ENCODE data around the gene NKX2-4. TPM values are rescaled to one million over a fixed set of nuclear protein-coding genes. Genes with fewer than 3 reads are reported as not detected.
"Not testable (repeated sequence)": the region's sequence is repeated elsewhere in the genome, so short reads cannot be mapped to it uniquely, and the experiment has no call there.

The NKX2-4 gene
- not detected for polyA plus RNA-seq

DNA sequence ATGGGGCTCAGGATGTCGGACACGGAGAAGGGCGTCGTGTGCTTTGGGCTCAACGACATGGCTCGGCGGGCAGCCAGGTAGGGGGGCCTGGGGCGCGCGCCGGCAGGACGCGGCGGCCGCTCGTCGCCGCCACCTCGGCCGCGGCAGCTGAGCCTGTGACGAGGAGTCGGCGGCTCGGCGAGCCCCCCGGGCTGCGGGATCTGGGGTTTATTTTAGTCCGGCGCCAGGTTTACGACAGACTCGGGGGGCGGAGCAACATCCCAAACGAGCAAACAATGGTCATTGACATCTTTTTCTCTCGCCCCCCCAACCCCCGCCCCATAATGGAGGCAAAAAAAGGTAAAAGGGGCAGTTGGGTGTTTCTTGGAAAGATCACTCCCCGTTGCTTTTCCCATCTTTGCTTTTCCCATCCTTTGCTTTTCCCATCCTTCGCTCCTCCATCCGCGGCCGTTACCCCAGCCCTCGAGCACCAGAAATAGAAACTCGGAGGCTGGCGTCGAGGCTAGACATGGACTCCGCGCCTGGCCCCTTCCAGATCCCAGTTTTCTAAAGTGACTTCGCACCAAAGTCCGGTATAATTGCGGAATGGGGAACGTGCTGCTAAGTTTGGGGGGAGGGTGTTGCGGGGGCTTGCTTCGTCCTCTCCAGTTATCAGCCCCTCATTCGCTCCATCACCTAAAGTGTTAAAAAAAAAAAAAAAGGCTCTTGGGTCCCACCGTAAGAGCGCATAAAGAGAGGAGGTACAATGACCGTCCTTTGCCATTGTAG is at the start of gene NKX2-4:
TSS of gene NKX2-4 (minus strand) at position 186 of the 768 bp plus-strand sequence. CDS start at position 59, 127 bp downstream.
- 7 to 9% (median 7%) methylated on average over 54 to 57 of the region's 57 CpGs for WGBS, 3 donors
- no peak within 1 kb of the TSS for H3K27ac ChIP-seq (ENCODE audit: low read depth, low read length)

DNA sequence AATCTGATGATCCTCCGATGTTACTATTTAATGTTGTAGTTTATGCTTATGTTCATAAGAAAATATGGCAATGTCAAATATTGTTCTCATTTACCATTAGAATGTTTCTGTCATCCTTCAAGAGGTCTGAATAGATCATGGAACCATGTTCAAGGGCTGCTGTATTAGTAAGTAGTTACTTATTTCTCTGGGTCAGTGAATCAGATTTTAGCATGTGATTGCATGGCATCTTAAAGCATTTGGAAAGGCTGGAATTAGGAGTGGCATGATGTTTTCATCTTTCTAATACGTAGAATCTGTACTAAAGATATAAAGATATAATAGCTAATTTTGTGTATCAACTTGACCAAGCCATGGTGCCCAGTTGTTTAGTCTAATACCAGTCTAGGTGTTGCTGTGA is 40.5 kb upstream of the NKX2-4 start:
- 80 to 97% (median 90%) methylated on average over 2 of the region's 2 CpGs for WGBS, 3 donors
- H3K27ac ChIP-seq (ENCODE audit: low read depth, low read length), result no peak overlapping the region

DNA sequence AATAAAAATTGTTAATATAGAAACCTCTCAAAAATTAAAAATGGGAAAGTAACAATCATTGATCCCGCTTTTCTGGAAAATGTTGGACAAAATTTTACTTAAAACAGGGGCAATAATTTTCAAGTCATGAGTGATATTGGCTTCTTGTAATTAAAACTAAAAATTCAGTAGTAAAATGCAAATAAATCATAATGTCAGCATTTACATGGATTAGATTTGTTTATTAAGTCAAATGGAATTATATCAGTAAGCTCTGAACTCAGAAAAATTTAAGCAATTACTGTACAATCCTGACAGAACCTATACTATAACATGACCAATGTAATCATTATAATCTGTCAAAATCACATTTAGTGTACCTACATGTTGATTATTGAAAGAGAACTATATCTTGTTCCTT is 39.9 kb upstream of the NKX2-4 start:
- 87 to 92% (median 89%) methylated on average over 1 of the region's 1 CpG for WGBS, 3 donors
- H3K27ac ChIP-seq (ENCODE audit: low read depth, low read length), result no peak overlapping the region

DNA sequence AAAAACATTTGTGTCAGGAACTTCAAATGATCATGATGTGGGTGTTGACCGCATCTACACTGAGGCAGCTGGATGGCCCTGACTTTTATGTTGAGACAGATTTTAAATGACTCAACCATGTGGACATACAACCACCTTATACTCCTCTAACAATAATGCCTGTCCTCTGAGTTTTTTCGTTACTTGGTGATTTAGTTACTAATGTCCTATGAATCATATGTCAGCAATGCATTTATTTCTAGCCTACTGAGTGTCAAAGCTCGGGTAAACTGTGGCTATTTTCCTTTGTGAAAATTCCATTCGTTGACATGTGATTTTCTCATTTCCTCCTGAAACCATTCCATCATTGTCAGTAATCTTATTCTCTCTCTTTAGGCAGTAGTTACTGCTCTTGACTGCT is 38.9 kb upstream of the NKX2-4 start:
- WGBS, 3 donors, result 51 to 62% (median 61%) methylated on average over 4 of the region's 4 CpGs

DNA sequence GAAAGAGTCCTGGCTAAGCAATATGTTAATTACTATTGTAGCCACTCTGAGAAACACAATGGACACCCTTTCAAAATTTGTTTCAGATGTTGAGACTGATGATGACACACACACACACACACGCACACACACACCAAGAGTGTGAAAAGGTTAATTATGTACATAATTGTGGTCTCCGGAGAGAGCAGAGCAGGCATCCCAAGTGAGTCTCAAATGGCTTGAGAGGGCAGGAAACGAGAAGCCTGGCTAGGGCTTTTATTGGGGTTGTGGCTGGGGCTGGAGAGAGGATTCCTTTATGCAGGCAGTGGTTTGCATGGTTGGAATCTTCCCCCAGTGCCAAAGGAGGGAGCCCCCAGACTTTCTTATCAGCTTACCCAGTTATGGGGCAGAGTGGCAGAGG is 38.2 kb upstream of the NKX2-4 start:
- 32 to 45% (median 33%) methylated on average over 3 of the region's 3 CpGs for WGBS, 3 donors
- no peak overlapping the region for H3K27ac ChIP-seq (ENCODE audit: low read depth, low read length)

More for the DNA sequence above, 38.9 kb upstream of the NKX2-4 start:
- H3K27ac ChIP-seq (ENCODE audit: low read depth, low read length), result no peak overlapping the region

DNA sequence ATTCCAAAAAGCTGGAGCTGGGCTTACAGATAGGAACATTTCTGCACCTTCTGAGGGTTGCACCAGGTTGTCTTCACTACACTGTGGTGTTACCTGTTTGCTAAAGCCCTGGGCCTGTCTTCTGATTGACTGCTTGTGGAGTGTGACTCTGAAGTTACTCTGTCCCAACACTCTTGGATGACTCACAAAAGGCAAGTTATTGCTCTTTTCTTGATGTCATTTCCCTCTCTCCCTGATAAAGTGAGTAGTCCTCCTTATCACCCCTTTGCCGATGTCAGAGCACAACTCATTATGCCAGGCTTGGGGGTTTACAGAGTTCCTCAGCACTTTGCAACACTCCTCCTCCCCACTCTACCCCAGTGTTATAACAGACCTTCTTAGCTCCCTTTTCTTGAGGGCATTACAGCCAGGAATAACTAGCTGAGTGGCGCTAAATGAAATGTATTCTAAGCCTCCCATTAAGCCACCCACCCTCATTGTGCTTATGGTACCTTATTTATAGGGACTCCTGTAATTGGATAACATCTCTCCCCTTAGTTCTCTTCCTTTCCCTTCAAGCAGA is 36.1 kb upstream of the NKX2-4 start:
- no peak overlapping the region for H3K27ac ChIP-seq (ENCODE audit: low read depth, low read length)
- WGBS, 3 donors, result 68 to 95% (median 80%) methylated on average over 2 of the region's 2 CpGs

DNA sequence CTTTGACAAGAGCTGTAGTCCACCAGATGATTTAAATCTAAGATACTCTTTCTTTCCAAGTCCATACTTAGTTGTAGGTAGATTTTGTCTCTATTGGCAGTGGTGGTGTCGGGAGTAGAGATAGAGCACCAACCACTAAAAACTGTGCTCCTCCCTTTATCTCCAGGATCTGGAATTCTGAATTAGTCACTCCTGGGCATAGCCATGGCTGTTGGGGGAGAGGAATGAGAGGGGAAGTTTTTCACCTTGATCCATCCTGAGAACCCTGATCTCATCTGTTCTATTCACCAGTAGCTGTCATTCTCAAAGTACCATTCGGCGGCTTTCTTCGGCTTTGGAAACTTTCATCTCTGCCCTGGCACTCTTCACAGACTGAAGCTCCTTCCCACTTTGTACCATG is 35.6 kb upstream of the NKX2-4 start:
- 90 to 96% (median 94%) methylated on average over 4 of the region's 4 CpGs for WGBS, 3 donors

DNA sequence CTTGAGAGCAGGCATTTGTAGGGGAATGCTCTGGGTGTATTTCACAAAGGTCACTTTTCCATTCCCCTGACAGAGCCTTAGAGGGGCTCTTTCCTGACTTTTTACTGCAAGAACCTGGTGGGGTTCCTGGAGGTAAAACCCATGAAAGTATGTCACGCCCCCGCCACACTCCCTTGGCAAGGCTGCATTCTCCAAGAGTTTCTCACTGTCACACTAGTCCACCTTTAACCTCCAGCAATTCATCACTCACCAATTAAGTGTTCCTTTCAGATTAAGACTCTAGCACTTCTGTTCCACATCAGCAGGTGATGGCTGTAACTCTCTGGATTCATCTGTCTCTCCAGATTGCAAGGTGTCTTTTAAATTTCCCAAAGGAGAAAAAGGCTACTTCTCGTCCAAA is 32.7 kb upstream of the NKX2-4 start:
- WGBS, 3 donors, result 47 to 57% (median 52%) methylated on average over 3 of the region's 3 CpGs

More for the DNA sequence above, 35.6 kb upstream of the NKX2-4 start:
- no peak overlapping the region for H3K27ac ChIP-seq (ENCODE audit: low read depth, low read length)

DNA sequence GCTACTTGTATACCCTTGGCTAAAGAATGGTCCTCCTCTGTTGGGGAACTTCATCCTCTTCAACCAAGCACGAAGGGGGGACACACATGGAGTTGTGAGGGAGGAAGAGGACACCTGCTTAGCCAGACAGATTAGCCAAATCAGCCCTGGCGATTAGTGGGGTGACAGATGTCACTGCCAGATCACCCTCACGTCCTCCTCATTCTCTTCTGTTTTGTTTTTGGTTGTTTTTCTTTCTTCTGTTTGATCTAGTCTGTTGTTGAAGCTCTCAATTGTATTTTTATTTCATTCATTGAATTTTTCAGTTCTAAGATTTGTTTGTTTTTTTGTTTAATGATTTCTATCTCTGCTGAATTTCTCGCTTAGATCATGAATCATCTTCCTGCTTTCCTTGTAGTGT is 27.5 kb upstream of the NKX2-4 start:
- 59 to 74% (median 68%) methylated on average over 4 of the region's 4 CpGs for WGBS, 3 donors
- no peak overlapping the region for H3K27ac ChIP-seq (ENCODE audit: low read depth, low read length)

More for the DNA sequence above, 32.7 kb upstream of the NKX2-4 start:
- no peak overlapping the region for H3K27ac ChIP-seq (ENCODE audit: low read depth, low read length)

DNA sequence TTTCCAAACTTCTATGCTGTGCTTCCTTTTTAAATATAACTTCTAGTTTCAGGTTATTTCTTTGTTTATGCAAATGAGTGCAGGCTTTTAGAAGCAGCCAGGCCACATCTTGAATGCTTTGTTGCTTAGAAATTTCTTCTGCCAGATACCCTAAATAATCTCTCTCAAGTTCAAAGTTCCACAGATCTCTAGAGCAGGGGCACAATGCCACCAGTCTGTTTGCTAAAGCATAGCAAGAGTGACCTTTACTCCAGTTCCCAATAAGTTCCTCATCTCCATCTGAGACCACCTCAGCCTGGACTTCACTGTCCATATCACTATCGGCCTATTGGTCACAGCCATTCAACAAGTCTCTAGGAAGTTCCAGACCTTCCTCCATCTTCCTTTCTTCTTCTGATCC is 26.4 kb upstream of the NKX2-4 start:
- not testable (repeated sequence) for H3K27ac ChIP-seq (ENCODE audit: low read depth, low read length)
- 74 to 95% (median 90%) methylated on average over 1 of the region's 1 CpG for WGBS, 3 donors

DNA sequence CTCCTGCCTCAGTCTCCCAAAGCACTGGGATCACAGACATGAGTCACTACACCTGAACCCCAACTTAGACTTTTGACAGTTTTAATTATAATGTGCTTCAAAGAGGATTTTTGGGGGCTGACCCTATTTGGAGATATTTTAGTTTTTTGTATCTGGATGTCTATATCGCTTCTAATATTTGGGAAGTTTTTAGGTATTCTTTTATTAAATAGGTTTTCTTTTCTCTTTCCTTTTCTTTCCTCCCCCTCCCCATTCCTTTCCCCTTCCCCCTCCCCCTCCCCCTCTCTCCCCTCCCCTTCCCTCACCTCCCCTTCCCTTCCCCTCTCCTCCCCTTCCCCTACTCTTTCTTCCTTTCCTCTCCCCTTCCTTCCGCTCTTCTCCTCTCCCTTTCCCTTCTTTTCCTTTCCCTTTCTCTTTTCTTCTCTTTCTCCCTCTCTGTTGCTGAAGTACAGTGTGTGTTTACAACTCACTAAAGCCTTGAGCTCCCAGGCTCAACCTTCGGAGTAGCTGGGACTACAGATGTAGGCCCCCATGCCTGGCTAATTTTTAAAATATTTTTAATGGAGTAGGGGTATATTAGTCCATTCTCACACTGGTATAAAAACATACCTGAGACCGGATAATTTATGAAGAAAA is 24.4 kb upstream of the NKX2-4 start:
- WGBS, 3 donors, result 84 to 90% (median 89%) methylated on average over 4 of the region's 4 CpGs
- no peak overlapping the region for H3K27ac ChIP-seq (ENCODE audit: low read depth, low read length)

DNA sequence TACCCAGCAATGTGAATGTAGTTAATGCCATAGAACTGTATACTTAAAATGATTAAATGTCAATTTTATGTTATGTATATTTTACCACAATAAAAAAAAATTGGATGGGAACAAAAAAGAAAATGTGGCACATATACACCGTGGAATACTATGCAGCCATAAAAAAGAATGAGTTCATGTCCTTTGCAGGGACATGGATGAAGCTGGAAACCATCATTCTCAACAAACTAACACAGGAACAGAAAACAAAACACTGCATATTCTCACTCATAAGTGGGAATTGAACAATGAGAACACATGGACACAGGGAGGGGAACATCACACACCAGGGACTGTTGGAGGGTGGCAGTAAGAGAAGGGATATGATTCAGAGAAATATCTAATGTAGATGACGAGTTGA is 21.8 kb upstream of the NKX2-4 start:
- 72 to 74% (median 73%) methylated on average over 2 of the region's 2 CpGs for WGBS, 3 donors
- not testable (repeated sequence) for H3K27ac ChIP-seq (ENCODE audit: low read depth, low read length)

DNA sequence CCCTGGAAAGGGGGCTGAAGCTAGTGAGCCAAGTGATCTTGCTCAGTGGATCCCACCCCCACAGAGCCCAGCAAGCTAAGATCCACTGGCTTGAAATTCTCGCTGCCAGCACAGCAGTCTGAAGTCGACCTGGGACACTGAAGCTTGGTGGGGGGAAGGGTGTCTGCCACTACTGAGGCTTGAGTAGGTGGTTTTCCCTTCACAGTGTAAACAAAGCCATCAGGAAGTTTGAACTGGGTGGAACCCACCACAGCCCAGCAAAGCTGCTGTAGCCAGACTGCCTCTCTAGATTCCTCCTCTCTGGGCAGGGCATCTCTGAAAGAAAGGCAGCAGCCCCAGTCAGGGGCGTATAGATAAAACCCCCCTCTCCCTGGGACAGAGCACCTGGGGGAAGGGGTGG is 16.7 kb upstream of the NKX2-4 start:
- WGBS, 3 donors, result 30 to 40% (median 34%) methylated on average over 3 of the region's 3 CpGs
- not testable (repeated sequence) for H3K27ac ChIP-seq (ENCODE audit: low read depth, low read length)

DNA sequence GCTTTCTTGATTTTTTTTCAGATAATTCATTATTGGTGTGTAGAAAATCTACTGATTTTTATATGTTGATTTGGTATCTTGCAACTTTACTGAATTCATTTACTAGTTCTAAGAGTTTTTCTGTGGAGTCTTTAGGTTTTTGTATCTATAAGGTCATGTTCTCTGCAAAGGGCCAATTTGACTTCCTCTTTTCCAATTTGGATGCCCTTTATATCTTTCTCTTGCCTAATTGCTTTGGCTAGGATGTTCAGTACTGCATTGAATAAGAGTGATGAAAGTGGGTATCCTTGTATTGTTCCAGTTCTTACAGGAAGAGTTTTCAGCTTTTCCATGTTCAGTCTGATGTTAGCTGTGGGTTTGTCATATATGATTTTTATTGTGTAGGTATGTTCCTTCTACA is 14.4 kb upstream of the NKX2-4 start:
- H3K27ac ChIP-seq (ENCODE audit: low read depth, low read length), result no peak overlapping the region

DNA sequence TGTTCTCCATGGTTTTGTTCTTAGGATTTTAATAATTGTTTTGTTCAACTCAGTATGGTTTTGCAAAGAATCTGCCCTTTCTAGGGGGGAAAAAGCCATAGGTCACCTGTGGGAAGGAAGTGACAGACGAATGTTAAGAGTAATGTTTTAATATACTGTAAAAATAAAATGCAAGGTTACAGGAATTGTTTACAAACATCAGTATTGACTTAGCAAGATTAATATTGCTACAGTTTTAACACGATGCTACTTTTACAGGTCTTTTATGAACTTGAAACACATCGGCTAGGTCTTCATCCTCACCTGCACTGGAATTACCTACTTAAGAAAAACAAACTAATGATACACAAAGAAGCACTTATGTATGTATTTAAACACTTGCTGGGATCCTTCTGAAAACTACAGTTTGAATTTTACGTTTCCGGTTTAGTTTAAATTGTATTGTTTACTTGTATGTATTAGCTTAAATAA is 1.7 kb upstream of the NKX2-4 start:
- no peak overlapping the region for H3K27ac ChIP-seq (ENCODE audit: low read depth, low read length)
- WGBS, 3 donors, result 23 to 29% (median 28%) methylated on average over 5 of the region's 5 CpGs

DNA sequence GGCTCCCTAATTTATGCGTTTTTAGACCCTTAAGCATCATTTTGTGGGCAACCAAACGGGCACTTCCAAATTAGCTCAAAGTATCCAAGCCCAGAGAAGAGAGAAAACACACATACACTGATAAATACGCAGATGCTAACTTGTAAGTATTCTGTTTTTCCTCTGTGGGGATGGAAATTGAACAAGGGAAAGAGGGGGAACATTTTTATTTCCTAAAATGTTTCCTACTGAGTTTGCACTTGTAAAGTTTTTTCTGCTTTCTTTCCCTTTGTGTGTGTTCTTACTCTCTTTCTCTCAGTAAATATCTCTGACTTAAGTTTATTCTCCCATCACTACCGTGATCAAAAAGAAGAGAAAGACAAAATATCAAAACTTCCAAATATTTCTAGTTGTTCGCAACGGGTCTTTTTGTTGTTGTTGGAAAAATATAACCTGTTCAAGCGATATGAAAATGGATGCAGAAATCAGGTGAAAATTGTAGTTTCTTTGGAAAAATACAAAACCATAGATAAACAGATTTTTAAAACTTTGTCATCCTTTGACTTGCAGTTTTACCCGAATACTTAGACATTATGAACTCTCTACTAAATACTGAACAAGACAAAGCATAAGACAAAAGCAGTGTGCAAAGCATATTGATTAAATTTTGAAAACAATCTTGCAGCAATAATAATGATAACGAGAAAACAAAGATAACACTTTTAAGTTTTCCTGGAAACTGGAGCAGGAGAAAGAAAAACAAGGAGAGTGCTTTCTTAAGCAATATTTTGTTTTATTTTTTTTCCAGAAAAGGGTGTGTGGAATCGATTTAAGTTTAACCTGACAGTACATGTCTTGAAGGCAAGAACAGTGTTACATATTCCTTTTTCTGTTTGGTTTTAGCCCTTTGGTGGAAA is 1.0 kb upstream of the NKX2-4 start:
- 21 to 27% (median 22%) methylated on average over 10 of the region's 10 CpGs for WGBS, 3 donors
- no peak overlapping the region for H3K27ac ChIP-seq (ENCODE audit: low read depth, low read length)

DNA sequence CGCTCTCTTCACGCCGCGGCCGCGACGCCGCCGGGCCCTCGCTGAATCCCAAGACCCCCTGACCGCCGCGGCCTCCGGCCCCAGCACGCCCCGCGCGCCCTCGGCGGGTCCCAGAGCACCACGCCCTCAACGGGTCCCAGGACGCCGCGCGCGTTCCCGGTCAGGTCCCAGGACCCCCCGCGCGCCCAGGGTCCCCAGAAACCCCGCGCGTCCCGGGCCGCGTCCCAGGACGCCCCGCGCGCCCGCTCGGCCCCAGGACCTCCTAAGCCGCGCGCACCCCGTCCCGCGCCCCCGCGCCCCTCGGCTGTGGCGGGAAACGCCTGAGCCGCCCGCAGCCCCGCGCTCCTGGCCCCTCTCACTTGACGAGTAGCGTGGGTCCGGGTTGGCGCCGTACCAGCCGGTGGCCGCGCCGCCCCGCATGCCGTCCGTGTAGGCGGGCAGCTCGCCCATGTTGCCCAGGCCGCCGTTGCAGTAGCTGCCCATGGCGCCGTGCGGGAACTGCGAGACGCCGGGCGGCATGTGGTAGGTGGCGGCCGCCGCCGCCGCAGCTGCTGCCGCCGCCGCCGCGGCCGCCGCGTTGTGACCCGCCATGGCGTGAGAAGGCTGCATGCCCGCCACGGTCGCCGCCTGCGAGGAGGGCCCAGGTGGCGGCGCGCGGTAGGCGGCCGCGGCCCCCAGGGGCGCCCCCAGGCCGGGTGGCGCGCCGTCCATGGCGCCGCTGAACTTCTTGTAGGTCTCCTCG is 556 bp downstream of the NKX2-4 start:
- H3K27ac ChIP-seq (ENCODE audit: low read depth, low read length), result no peak overlapping the region
- 2 to 6% (median 5%) methylated on average over 80 to 112 of the region's 116 CpGs for WGBS, 3 donors
